Epithelial cell of proximal tubule (primary cell): ENCODE data around the gene DGAT2L6. TPM values are rescaled to one million over a fixed set of nuclear protein-coding genes. Genes with fewer than 3 reads are reported as not detected.
"Not testable (repeated sequence)": the region's sequence is repeated elsewhere in the genome, so short reads cannot be mapped to it uniquely, and the experiment has no call there.

Source experiments
- DNase-seq: peaks from one replicate; pipeline ENCODE4 v3.0.0-alpha.2; 2011; ENCODE audit warnings: low read depth
- H3K4me3 ChIP-seq: 2 replicates; pipeline ENCODE4 v1.5.1; 2011; ENCODE audit warnings: low read depth, mild to moderate bottlenecking, low read length
- CTCF ChIP-seq: conservative IDR thresholded peaks from 2 replicates; pipeline ENCODE4 v1.5.1; 2012; ENCODE audit warnings: low read depth, mild to moderate bottlenecking, low read length
- total RNA-seq: library from RNA; depleted of rRNA; stranded (reverse); fragments of >200 nt; gene quantifications from 2 replicates; pipeline ENCODE4 v1.2.3, GENCODE V29; 2015

Gene DGAT2L6
- total RNA-seq, 1 donor from 2014 or later = not detected

DNA sequence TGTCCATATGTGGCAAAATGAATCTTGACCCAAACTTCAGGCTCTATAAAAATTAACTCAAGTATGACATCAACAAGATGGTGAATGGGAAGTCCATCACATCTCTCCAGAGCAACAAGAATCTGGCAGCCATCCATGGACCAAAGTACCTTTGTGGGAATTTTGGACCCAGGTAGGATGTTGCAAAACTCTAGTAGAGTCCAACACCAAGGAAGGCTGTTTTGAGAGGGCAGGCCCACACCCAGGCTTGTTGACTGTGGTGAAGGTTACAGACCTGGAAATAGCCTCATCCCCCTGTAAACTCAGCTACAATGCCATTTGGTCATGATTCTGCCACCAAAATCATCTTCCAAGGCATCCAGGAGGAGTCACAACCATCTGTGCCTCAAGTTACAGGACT, 12.9 kb downstream of the DGAT2L6 start:
- no peak overlapping the region for H3K4me3 ChIP-seq
- no peak for DNase-seq
- no peak for TF ChIP-seq CTCF

DNA sequence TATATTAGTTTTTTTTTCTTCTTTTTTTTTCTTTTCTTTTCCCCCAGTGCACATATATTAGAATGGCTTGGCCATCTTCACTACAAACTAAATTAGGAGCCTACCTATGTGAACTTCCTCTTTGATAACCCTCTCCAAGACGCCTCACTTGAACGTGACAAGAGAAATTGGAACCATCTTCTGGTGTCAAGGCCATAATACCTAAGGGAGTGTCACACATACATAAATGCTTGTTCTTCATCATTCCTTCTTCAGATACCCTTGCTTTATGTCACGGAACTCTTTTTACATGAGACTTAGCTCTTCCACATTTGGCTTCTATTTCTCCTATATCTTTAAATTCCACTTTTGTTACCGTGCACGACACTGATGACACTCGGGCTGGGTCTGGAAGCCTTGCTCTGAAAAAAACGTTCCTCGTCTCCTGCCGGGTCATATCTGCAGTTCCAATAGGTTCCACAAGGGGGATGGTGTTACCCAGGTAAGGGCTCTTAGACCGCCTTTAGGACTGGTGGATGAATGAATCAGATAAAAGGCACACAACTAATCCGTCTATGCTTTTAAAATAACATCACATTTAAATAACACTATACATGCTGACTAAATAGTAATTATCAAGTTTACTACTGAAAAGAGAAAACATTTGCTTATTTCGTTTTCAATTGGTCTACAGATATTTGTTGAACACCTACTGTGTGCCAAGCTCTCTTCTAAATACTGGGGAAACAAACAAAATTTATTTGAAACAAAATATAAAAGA, 19.9 kb downstream of the DGAT2L6 start:
- DNase-seq = peak; percentile 18
- no peak overlapping the region for H3K4me3 ChIP-seq
- TF ChIP-seq CTCF = peak; percentile 74

- TF ChIP-seq CTCF = no peak
- DNase-seq = no peak
Observed at GRCh38 chrX:70201732-70202131, 24.4 kb downstream of the DGAT2L6 start.

GRCh38 chrX:70208479-70208878, 31.2 kb downstream of the DGAT2L6 start:
- H3K4me3 ChIP-seq = no peak overlapping the region
- no peak for DNase-seq
- TF ChIP-seq CTCF = no peak

More at GRCh38 chrX:70201732-70202131, 24.4 kb downstream of the DGAT2L6 start:
- no peak overlapping the region for H3K4me3 ChIP-seq

- not testable (repeated sequence) for H3K4me3 ChIP-seq, DNase-seq
Observed at GRCh38 chrX:70209570-70209969, 32.3 kb downstream of the DGAT2L6 start.

GRCh38 chrX:70219938-70220764, 42.9 kb downstream of the DGAT2L6 start:
- TF ChIP-seq CTCF = no peak
- H3K4me3 ChIP-seq = no peak overlapping the region
- DNase-seq = no peak

GRCh38 chrX:70226048-70226447, 48.8 kb downstream of the DGAT2L6 start:
- no peak for DNase-seq
- no peak for TF ChIP-seq CTCF
- H3K4me3 ChIP-seq = no peak overlapping the region
